GM12872 (cell line): ENCODE data around the gene TRNP1.

ENCODE experiments used
- CTCF ChIP-seq: IDR thresholded peaks from 3 replicates; pipeline ENCODE4 v1.5.1; 2011; ENCODE audit warnings: low read depth, mild to moderate bottlenecking, low read length, moderate library complexity; ENCODE audit not compliant: insufficient read depth

Gene TRNP1

DNA sequence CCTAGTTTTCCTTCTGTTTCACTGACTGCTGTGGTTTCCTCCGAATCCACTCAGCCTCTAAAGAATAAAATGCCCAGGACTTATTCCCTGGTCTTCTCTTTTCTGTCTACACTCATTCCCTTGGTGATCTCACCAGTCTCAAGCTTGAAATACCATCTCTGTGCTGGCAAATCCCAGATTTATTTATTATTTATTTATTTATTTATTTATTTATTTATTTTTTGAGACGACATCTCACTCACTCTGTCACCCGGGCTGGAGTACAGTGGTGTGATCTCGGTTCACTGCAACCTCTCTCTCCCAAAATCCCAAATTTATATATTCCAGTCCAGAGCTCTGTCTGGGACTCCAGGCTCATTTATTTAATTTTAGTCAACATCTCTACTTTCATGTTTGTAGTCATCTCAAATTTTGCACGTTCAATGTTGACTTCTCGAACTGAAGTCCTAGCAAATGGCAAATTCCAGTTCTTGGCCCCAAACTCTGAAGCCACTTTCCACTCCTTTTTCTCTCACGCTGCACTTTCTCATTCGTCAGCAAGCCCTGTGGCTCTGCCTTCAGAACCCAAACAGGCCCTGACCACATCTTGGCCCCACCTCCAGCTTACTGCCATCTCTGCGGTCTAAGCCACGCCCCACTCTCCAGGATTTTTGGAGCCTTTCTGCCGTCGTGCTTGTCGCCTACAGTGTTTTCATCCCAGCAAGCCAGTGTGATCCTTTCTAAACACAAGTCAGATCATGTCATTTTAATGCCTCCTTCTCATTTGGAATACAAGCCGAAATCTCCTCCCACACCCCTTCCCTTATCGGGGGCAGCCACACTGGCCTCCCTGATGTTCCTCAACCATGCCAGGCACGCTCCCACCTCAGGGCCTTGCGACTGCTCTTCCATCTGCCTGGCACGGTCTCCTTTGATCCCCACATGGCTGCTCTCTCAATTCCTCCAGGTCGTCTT lies 33.4 kb downstream of the TRNP1 start:
- TF ChIP-seq CTCF: no peak

GRCh38 chr1:27027575-27028250 lies 34.2 kb downstream of the TRNP1 start:
- TF ChIP-seq CTCF: no peak

GRCh38 chr1:27029517-27029916 lies 36.0 kb downstream of the TRNP1 start:
- no peak for TF ChIP-seq CTCF

GRCh38 chr1:27031235-27032118 lies 38.0 kb downstream of the TRNP1 start:
- no peak for TF ChIP-seq CTCF

DNA sequence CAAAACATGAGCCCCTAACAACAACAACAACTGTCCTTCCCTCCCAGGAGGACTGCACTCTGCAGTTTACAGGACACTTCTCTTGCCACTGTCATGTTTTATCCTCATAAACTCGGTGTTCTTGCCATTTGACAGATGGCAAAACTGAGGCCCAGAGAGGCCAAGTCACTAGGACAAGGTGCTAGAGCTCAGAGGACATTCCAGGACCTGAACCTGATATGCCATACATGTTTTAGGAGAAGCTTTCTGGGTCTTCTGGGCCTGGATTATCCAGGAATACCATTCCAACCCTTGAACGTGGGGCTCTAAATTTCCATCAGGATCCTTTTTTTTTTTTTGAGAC lies 38.6 kb downstream of the TRNP1 start:
- TF ChIP-seq CTCF: no peak

- no peak for TF ChIP-seq CTCF
Observed at GRCh38 chr1:27033043-27033746, 39.7 kb downstream of the TRNP1 start.

GRCh38 chr1:27035344-27035743 lies 41.9 kb downstream of the TRNP1 start:
- no peak for TF ChIP-seq CTCF
